Keratinocyte (primary cell): ENCODE data around the gene ALK.

Source experiments
- CTCF ChIP-seq, 3 experiments: IDR thresholded peaks in 1 of 3; conservative IDR thresholded peaks in 1 of 3; optimal IDR thresholded peaks in 1 of 3; 2 replicates in 2 of 3; 3 replicates in 1 of 3; pipeline versions ENCODE3 to v1.5.1; 2011; ENCODE audit warnings: low read length in 3 of 3, mild to moderate bottlenecking in 3 of 3, moderate library complexity in 2 of 3, control low read depth in 1 of 3, inconsistent platforms in 1 of 3; ENCODE audit not compliant: insufficient read depth in 2 of 3; ENCODE audit errors: extremely low read depth in 1 of 3
- EZH2 ChIP-seq: IDR thresholded peaks from one replicate; pipeline ENCODE4 v1.6.1; 2012; ENCODE audit warnings: inconsistent platforms, mild to moderate bottlenecking, low read length, moderate library complexity

GRCh38 chr2:29456429-29456828 is 465.0 kb downstream of the ALK start:
- TF ChIP-seq CTCF (optimal IDR thresholded peaks at IDR 0.05 in 1 of 3, IDR thresholded peaks at IDR 0.05 in 1 of 3, conservative IDR thresholded peaks at IDR 0.05 in 1 of 3; ENCODE audit: extremely low read depth in 1 of 3, insufficient read depth in 2 of 3, low read length in 3 of 3) (no peak), EZH2 (no peak)
